Osteoblast (primary cell): ENCODE measurements around the gene PELO. TPM values are rescaled to one million over a fixed set of nuclear protein-coding genes. Genes with fewer than 3 reads are reported as not detected.

ENCODE experiments used
- DNase-seq: peaks from one replicate; pipeline ENCODE4 v3.0.0; 2011; ENCODE audit warnings: low spot score, mixed read lengths; ENCODE audit not compliant: insufficient read length; ENCODE audit errors: missing footprints
- H2AFZ ChIP-seq: 2 replicates; pipeline ENCODE4 v1.6.0; 2011; ENCODE audit warnings: mild to moderate bottlenecking, low read length
- H3K27ac ChIP-seq: 2 replicates; pipeline ENCODE4 v1.5.1; 2011; ENCODE audit warnings: mild to moderate bottlenecking, low read depth, low read length, moderate library complexity
- H3K27me3 ChIP-seq: 2 replicates; pipeline ENCODE4 v1.6.0; 2012; ENCODE audit warnings: mild to moderate bottlenecking, control low read depth, inconsistent platforms, low read length, moderate library complexity; ENCODE audit not compliant: insufficient read depth
- H3K36me3 ChIP-seq: 2 replicates; pipeline ENCODE4 v1.5.1; 2011; ENCODE audit warnings: mild to moderate bottlenecking, low read length, control low read depth, moderate library complexity; ENCODE audit not compliant: insufficient read depth
- H3K4me1 ChIP-seq: 2 replicates; pipeline ENCODE4 v1.5.1; 2011; ENCODE audit warnings: mild to moderate bottlenecking, low read length, control low read depth, moderate library complexity; ENCODE audit not compliant: insufficient read depth
- H3K4me2 ChIP-seq: 2 replicates; pipeline ENCODE4 v1.6.0; 2011; ENCODE audit warnings: mild to moderate bottlenecking, low read length; ENCODE audit not compliant: insufficient read depth
- H3K4me3 ChIP-seq: fragments of 200-600 bp; sonication (generic); 3 replicates; pipeline ENCODE4 v1.5.1; 2012; ENCODE audit warnings: mild to moderate bottlenecking, low read length, inconsistent platforms; ENCODE audit not compliant: insufficient read depth
- H3K79me2 ChIP-seq: 2 replicates; pipeline ENCODE4 v1.6.0; 2012; ENCODE audit warnings: mild to moderate bottlenecking, low read length, control low read depth, inconsistent platforms; ENCODE audit not compliant: insufficient read depth
- H3K9me3 ChIP-seq: 2 replicates; pipeline ENCODE4 v1.5.1; 2011; ENCODE audit warnings: low read depth, low read length, control low read depth
- H4K20me1 ChIP-seq: 2 replicates; pipeline ENCODE4 v1.6.0; 2012; ENCODE audit warnings: mild to moderate bottlenecking, low read length, control low read depth; ENCODE audit not compliant: insufficient read depth
- CTCF ChIP-seq: IDR thresholded peaks from 2 replicates; pipeline ENCODE4 v1.5.1; 2011; ENCODE audit warnings: mild to moderate bottlenecking, low read depth, low read length, moderate library complexity; ENCODE audit errors: extremely low read depth
- total RNA-seq: library from RNA; depleted of rRNA; stranded (reverse); fragments of >200 nt; gene quantifications from 2 replicates; pipeline ENCODE4 v1.2.3, GENCODE V29; 2012

PELO gene
- total RNA-seq, 1 donor, result 21.4 TPM

- Histone ChIP-seq H3K27ac (no peak overlapping the region), H3K4me2 (no peak overlapping the region), H3K9me3 (no peaks in the 10 kb centered on the region), H3K27me3 (no peaks in the 10 kb centered on the region), H3K79me2 (no peaks in the 10 kb centered on the region), H3K4me3 (no peak overlapping the region), H2AFZ (no peak overlapping the region), H4K20me1 (no peaks in the 10 kb centered on the region), H3K36me3 (no peaks in the 10 kb centered on the region), H3K4me1 (peaks cover 19% of the 10 kb centered on the region)
- peak; percentile 84 for DNase-seq
- no peak for TF ChIP-seq CTCF
Measured at GRCh38 chr5:52783226-52783959, 4.3 kb upstream of the PELO start.

DNA sequence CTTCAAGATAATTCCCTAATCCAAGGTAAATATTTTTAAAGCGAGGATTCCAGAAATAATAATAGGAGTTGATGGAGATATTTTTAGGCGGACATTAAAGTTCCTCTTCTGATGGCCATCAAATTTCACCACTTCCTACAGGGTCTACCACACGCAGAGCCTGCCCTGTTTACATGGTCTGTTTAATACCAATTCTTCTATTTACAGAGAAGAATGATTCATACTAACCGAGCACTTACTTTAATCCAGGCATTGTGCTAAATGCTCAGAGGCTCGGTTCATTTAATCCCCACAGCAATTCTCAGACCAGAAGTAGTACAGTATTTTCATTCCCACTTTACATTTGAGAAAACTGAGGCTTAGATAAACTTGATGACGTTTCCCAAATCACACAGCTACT lies 3.0 kb upstream of the PELO start:
- Histone ChIP-seq H3K4me3 (no peak overlapping the region), H4K20me1 (no peaks in the 10 kb centered on the region), H2AFZ (no peak overlapping the region), H3K79me2 (peaks cover 4% of the 10 kb centered on the region), H3K4me2 (no peak overlapping the region), H3K27me3 (no peaks in the 10 kb centered on the region), H3K27ac (no peak overlapping the region), H3K36me3 (no peaks in the 10 kb centered on the region), H3K4me1 (peaks cover 22% of the 10 kb centered on the region), H3K9me3 (no peaks in the 10 kb centered on the region)
- no peak for DNase-seq
- no peak for TF ChIP-seq CTCF

DNA sequence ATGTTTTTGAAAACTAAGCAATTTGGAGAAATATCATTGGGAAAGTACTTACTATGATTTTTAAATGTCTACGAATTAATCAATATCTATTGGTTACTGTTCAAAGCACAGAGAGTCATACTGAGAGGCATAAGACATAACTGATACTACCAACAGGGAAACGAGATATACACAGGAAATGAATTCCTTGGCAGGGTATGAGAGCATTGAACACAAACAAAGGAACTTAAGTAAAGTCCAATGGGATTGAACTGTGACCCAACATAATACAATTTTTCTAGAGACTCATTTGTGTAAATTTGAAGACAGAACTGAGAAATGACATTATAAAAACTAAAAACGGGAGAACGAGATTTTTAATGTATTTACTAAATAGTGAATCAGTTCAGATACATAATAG lies 1.3 kb upstream of the PELO start:
- no peak for TF ChIP-seq CTCF
- Histone ChIP-seq H3K27me3 (no peaks in the 10 kb centered on the region), H3K4me3 (no peak overlapping the region), H2AFZ (no peak overlapping the region), H3K36me3 (no peaks in the 10 kb centered on the region), H3K9me3 (no peaks in the 10 kb centered on the region), H3K27ac (no peak overlapping the region), H3K4me2 (no peak overlapping the region), H4K20me1 (no peaks in the 10 kb centered on the region), H3K79me2 (peaks cover 4% of the 10 kb centered on the region), H3K4me1 (peaks cover 22% of the 10 kb centered on the region)
- no peak for DNase-seq

- H3K4me1 ChIP-seq, result peaks cover 22% of the 10 kb centered on the region
- H3K9me3 ChIP-seq, result no peaks in the 10 kb centered on the region
- no peaks in the 10 kb centered on the region for H4K20me1 ChIP-seq
- no peak for TF ChIP-seq CTCF
- peak overlapping the region; percentile 96 for H2AFZ ChIP-seq
- peak overlapping the region; percentile 94 for H3K4me2 ChIP-seq
- peaks cover 4% of the 10 kb centered on the region for H3K79me2 ChIP-seq
- peak overlapping the region; percentile 85 for H3K4me3 ChIP-seq
- no peak overlapping the region for H3K27ac ChIP-seq
- H3K27me3 ChIP-seq, result no peaks in the 10 kb centered on the region
- peak; percentile 80 for DNase-seq
- no peaks in the 10 kb centered on the region for H3K36me3 ChIP-seq
Measured at GRCh38 chr5:52786949-52787599, 642 bp upstream of the PELO start.
